SU-DHL-6 (cell line): ENCODE results near the gene NFIA.

ENCODE experiments used
- H2AFZ ChIP-seq: fragments of 200-600 bp; sonication (generic); 2 replicates; pipeline ENCODE4 v1.6.1; 2014; ENCODE audit warnings: low read depth, mild to moderate bottlenecking, moderate library complexity, mixed read lengths, antibody characterized with exemption, low read length; ENCODE audit not compliant: severe bottlenecking
- H3F3A ChIP-seq: fragments of 200-600 bp; shearing (Covaris generic); 2 replicates; pipeline ENCODE4 v1.6.0; 2016; ENCODE audit warnings: antibody characterized with exemption, mild to moderate bottlenecking; ENCODE audit not compliant: insufficient read depth
- H3K27ac ChIP-seq: fragments of 200-600 bp; sonication (generic); 2 replicates; pipeline ENCODE4 v1.5.1; 2016; ENCODE audit warnings: low read depth, mild to moderate bottlenecking, low read length, moderate library complexity, mixed read lengths
- H3K27me3 ChIP-seq: fragments of 200-600 bp; sonication (generic), shearing (Covaris generic); 2 replicates; pipeline ENCODE4 v1.6.0; 2014; ENCODE audit warnings: mild to moderate bottlenecking, low read length
- H3K36me3 ChIP-seq: fragments of 200-600 bp; sonication (generic); 2 replicates; pipeline ENCODE4 v1.6.1; 2014; ENCODE audit warnings: mild to moderate bottlenecking, low read length, mixed read lengths
- H3K4me2 ChIP-seq: fragments of 300-600, 200-600 bp; shearing (Covaris generic), sonication (generic); 2 replicates; pipeline ENCODE4 v1.6.0; 2014; ENCODE audit warnings: low read length, low read depth, mild to moderate bottlenecking; ENCODE audit not compliant: poor library complexity, severe bottlenecking
- H3K4me3 ChIP-seq: fragments of 200-600 bp; sonication (generic); 2 replicates; pipeline ENCODE4 v1.5.1; 2014; ENCODE audit warnings: antibody characterized with exemption, low read length, mild to moderate bottlenecking, mixed read lengths; ENCODE audit not compliant: insufficient read depth, poor library complexity, severe bottlenecking
- H3K79me2 ChIP-seq: fragments of 200-600 bp; sonication (generic); 2 replicates; pipeline ENCODE4 v1.6.1; 2014; ENCODE audit warnings: mild to moderate bottlenecking, low read length, moderate library complexity; ENCODE audit not compliant: insufficient read depth
- H3K9ac ChIP-seq: fragments of 200-600 bp; sonication (generic); 2 replicates; pipeline ENCODE4 v1.7.0; 2014; ENCODE audit warnings: mild to moderate bottlenecking, low read length
- H3K9me2 ChIP-seq: fragments of 200-600 bp; sonication (generic); replicated peaks from 2 replicates; pipeline ENCODE4 v1.6.1; 2014; ENCODE audit warnings: low read length; ENCODE audit not compliant: insufficient read depth
- H3K9me3 ChIP-seq: fragments of 200-600 bp; sonication (generic); 2 replicates; pipeline ENCODE4 v1.6.1; 2014; ENCODE audit warnings: low read length, mixed read lengths; ENCODE audit not compliant: insufficient read depth
- H4K20me1 ChIP-seq: fragments of 200-600 bp; sonication (generic); 2 replicates; pipeline ENCODE4 v1.6.1; 2014; ENCODE audit warnings: low read depth, mild to moderate bottlenecking, antibody characterized with exemption, low read length, moderate library complexity, mixed read lengths
- CTCF ChIP-seq: fragments of 200-600 bp; sonication (generic); IDR thresholded peaks from one replicate; pipeline ENCODE4 v1.5.1; 2017; ENCODE audit warnings: antibody characterized with exemption, mild to moderate bottlenecking, low read length, moderate library complexity; ENCODE audit not compliant: insufficient read depth, poor library complexity, severe bottlenecking
- EZH2phosphoT487 ChIP-seq: fragments of 200-600 bp; sonication (generic), shearing (Covaris generic); conservative IDR thresholded peaks from 2 replicates; pipeline ENCODE4 v1.6.1; 2018; ENCODE audit warnings: mild to moderate bottlenecking, antibody characterized with exemption, low read length, moderate library complexity, mixed read lengths

Gene NFIA

GRCh38 chr1:61220536-61220935 is 138.2 kb downstream of the NFIA start:
- Histone ChIP-seq H3K27me3 (no peaks in the 10 kb centered on the region), H3K9ac (no peak overlapping the region), H3K36me3 (no peaks in the 10 kb centered on the region), H3K4me3 (no peak overlapping the region), H3K79me2 (no peaks in the 10 kb centered on the region), H3K4me2 (no peak overlapping the region), H3K9me2 (no peaks in the 10 kb centered on the region), H3K9me3 (no peaks in the 10 kb centered on the region), H2AFZ (no peak overlapping the region), H3F3A (no peaks in the 10 kb centered on the region; the same call in 1 of the 2 replicates), H3K27ac (no peak overlapping the region), H4K20me1 (peaks cover 4% of the 10 kb centered on the region; the same call in 1 of the 2 replicates)
- no peak for TF ChIP-seq EZH2phosphoT487
- TF ChIP-seq CTCF: no peak

GRCh38 chr1:61221642-61222041 is 139.3 kb downstream of the NFIA start:
- H3K9ac ChIP-seq: no peak overlapping the region
- no peak overlapping the region for H3K4me3 ChIP-seq
- no peaks in the 10 kb centered on the region for H3K9me3 ChIP-seq
- peaks cover 4% of the 10 kb centered on the region; the same call in 1 of the 2 replicates for H4K20me1 ChIP-seq
- no peaks in the 10 kb centered on the region; the same call in 1 of the 2 replicates for H3F3A ChIP-seq
- TF ChIP-seq EZH2phosphoT487: no peak
- no peak for TF ChIP-seq CTCF
- no peaks in the 10 kb centered on the region for H3K27me3 ChIP-seq
- no peak overlapping the region for H3K27ac ChIP-seq
- H3K9me2 ChIP-seq: no peaks in the 10 kb centered on the region
- no peak overlapping the region for H3K4me2 ChIP-seq
- no peaks in the 10 kb centered on the region for H3K79me2 ChIP-seq
- no peak overlapping the region for H2AFZ ChIP-seq
- no peaks in the 10 kb centered on the region for H3K36me3 ChIP-seq

GRCh38 chr1:61222240-61222639 is 139.9 kb downstream of the NFIA start:
- no peaks in the 10 kb centered on the region for H3K79me2 ChIP-seq
- no peaks in the 10 kb centered on the region for H3K27me3 ChIP-seq
- H3K9me2 ChIP-seq: no peaks in the 10 kb centered on the region
- no peak overlapping the region for H3K27ac ChIP-seq
- H3K4me3 ChIP-seq: no peak overlapping the region
- H3F3A ChIP-seq: no peaks in the 10 kb centered on the region; the same call in 1 of the 2 replicates
- H3K36me3 ChIP-seq: no peaks in the 10 kb centered on the region
- H2AFZ ChIP-seq: no peak overlapping the region
- H4K20me1 ChIP-seq: peaks cover 4% of the 10 kb centered on the region; the same call in 1 of the 2 replicates
- H3K9me3 ChIP-seq: no peaks in the 10 kb centered on the region
- no peak overlapping the region for H3K9ac ChIP-seq
- H3K4me2 ChIP-seq: no peak overlapping the region
- TF ChIP-seq CTCF: no peak
- no peak for TF ChIP-seq EZH2phosphoT487
